SK-N-MC (cell line): ENCODE results near the gene AZGP1.
"Not testable (repeated sequence)": the region's sequence is repeated elsewhere in the genome, so short reads cannot be mapped to it uniquely, and the experiment has no call there.

ENCODE experiments used
- EZH2 ChIP-seq: fragments of 200-600 bp; sonication (generic); IDR thresholded peaks from one replicate; pipeline ENCODE4 v1.6.1; 2017; ENCODE audit warnings: antibody characterized with exemption
- FOXP2 ChIP-seq: optimal IDR thresholded peaks from 2 replicates; pipeline ENCODE3; 2011; ENCODE audit warnings: mild to moderate bottlenecking, moderate library complexity; ENCODE audit not compliant: insufficient read depth; ENCODE audit errors: extremely low read length, control extremely low read depth

DNA sequence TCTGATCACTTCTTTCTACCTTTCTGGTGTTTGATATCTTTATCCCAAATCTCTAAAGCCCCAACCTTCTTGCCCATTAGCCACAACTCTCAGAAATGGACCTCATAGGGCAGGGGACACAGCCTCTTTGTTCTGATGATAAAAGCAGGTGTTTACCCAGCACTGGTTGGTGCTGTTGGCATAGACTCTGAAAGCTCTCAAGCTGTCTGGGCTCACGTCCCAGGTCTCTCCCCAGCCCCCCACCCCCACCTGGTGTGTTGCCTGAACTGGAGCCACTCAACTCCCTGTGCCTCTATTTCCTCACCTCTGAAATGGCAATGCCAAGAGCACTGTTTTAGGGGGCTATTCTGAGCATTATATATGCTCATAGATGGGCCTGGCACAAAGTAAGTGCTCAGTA lies 6.0 kb downstream of the AZGP1 start:
- TF ChIP-seq EZH2, FOXP2: not testable (repeated sequence)
